DND-41 (cell line): ENCODE results near the gene CD63.
A peak's percentile ranks its signal among the peaks of the same experiment; 100 is the strongest.

Experiments
- ATAC-seq: fragments of 200-7000 bp; cut with Tn5 transposase; 3 replicates; pipeline ENCODE4 v1.9.1; 2021; ENCODE audit warnings: low read depth; ENCODE audit not compliant: insufficient read depth
- DNase-seq: peaks from one replicate; pipeline ENCODE4 v3.0.0-alpha.2; 2020
- H2AFZ ChIP-seq: 2 replicates; pipeline ENCODE4 v1.6.0; 2012; ENCODE audit warnings: low read depth, low read length
- H3K27ac ChIP-seq: 2 replicates; pipeline ENCODE4 v1.5.1; 2012; ENCODE audit warnings: low read length, inconsistent platforms
- H3K27me3 ChIP-seq: fragments of 200-600 bp; sonication (generic); 2 replicates; pipeline ENCODE4 v1.6.0; 2012; ENCODE audit warnings: low read length, mild to moderate bottlenecking, inconsistent platforms; ENCODE audit not compliant: insufficient read depth, poor library complexity
- H3K36me3 ChIP-seq: 2 replicates; pipeline ENCODE4 v1.5.1; 2012; ENCODE audit warnings: low read length, inconsistent platforms; ENCODE audit not compliant: insufficient read depth
- H3K4me1 ChIP-seq: 2 replicates; pipeline ENCODE4 v1.5.1; 2012; ENCODE audit warnings: mild to moderate bottlenecking, low read length; ENCODE audit not compliant: insufficient read depth
- H3K4me2 ChIP-seq: 2 replicates; pipeline ENCODE4 v1.6.0; 2012; ENCODE audit warnings: mild to moderate bottlenecking, moderate library complexity, low read length, inconsistent platforms; ENCODE audit not compliant: insufficient read depth
- H3K4me3 ChIP-seq, 2 experiments: fragments of 200-600 bp in 1 of 2; shearing (Covaris generic) in 1 of 2; 2 replicates each; pipeline ENCODE4 v1.5.1; 2012 to 2016; ENCODE audit warnings: inconsistent platforms in 2 of 2, low read length in 2 of 2, mild to moderate bottlenecking in 2 of 2, low read depth in 1 of 2, moderate library complexity in 1 of 2
- H3K79me2 ChIP-seq: 2 replicates; pipeline ENCODE4 v1.6.0; 2012; ENCODE audit warnings: low read length, inconsistent platforms; ENCODE audit not compliant: insufficient read depth
- H3K9ac ChIP-seq: 2 replicates; pipeline ENCODE4 v1.6.0; 2012; ENCODE audit warnings: low read depth, mild to moderate bottlenecking, inconsistent platforms, low read length, moderate library complexity
- H3K9me3 ChIP-seq: 2 replicates; pipeline ENCODE4 v1.5.1; 2012; ENCODE audit warnings: low read length, moderate library complexity, mild to moderate bottlenecking, inconsistent platforms; ENCODE audit not compliant: insufficient read depth, severe bottlenecking
- H4K20me1 ChIP-seq: 2 replicates; pipeline ENCODE4 v1.6.0; 2012; ENCODE audit warnings: low read length; ENCODE audit not compliant: insufficient read depth
- EZH2 ChIP-seq: IDR thresholded peaks from 3 replicates; pipeline ENCODE4 v1.6.1; 2012; ENCODE audit warnings: borderline replicate concordance, low read depth, mild to moderate bottlenecking, moderate library complexity, low read length, inconsistent platforms; ENCODE audit not compliant: severe bottlenecking
- TF ChIP-seq, protein P1 (sequence below): IDR thresholded peaks from 2 replicates; pipeline ENCODE4 v1.5.1; 2012; ENCODE audit warnings: borderline replicate concordance, low read length, moderate library complexity, mild to moderate bottlenecking; ENCODE audit not compliant: poor library complexity, severe bottlenecking; ENCODE audit errors: extremely low read depth

The CD63 gene

DNA sequence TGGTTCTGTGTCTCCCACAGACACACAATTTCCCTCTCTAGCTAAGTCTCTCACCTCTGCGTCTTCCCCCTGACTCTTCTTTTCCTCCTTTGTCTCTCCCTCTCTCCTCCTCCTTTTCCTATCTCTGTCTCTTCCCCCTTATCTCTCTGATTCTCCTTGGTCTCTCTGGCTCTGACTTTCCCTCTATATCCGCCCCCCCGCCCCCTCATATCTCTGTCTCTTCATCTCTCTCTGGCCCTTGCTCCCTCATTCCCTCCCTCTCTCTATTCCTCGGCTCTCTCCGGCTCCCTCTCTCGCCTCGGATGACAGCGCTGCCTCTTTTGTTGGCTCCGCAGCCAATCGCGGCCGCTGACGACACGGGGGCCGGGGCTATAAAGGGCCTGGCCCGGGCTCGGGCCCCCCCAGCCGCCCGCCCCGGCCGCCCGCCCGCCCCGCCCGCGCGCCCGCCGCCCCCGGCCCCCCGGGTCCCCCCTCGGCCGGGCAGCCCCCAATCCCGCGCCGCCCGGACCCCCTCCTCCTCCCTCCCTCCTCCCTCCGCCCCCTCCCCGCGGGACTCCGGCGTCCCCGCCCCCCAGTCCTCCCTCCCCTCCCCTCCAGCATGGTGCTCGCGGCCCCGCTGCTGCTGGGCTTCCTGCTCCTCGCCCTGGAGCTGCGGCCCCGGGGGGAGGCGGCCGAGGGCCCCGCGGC, 14.1 kb upstream of the CD63 start, which contains the start of gene GDF11:
GDF11 (plus strand) TSS at position 404 of the 687 bp plus-strand sequence; CDS start at position 599, 195 bp downstream.
- H2AFZ ChIP-seq = peak within 1 kb of the TSS; percentile 88
- DNase-seq (peak; percentile 86), ATAC-seq (peak; percentile 64)
- peaks cover 27% of the 10 kb centered on the region; the same call in 1 of the 2 replicates for H4K20me1 ChIP-seq
- H3K36me3 ChIP-seq = no peaks in the 10 kb centered on the region
- no peak for TF ChIP-seq EZH2
- TF ChIP-seq, protein P1, sequence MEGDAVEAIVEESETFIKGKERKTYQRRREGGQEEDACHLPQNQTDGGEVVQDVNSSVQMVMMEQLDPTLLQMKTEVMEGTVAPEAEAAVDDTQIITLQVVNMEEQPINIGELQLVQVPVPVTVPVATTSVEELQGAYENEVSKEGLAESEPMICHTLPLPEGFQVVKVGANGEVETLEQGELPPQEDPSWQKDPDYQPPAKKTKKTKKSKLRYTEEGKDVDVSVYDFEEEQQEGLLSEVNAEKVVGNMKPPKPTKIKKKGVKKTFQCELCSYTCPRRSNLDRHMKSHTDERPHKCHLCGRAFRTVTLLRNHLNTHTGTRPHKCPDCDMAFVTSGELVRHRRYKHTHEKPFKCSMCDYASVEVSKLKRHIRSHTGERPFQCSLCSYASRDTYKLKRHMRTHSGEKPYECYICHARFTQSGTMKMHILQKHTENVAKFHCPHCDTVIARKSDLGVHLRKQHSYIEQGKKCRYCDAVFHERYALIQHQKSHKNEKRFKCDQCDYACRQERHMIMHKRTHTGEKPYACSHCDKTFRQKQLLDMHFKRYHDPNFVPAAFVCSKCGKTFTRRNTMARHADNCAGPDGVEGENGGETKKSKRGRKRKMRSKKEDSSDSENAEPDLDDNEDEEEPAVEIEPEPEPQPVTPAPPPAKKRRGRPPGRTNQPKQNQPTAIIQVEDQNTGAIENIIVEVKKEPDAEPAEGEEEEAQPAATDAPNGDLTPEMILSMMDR = no peak
- H3K79me2 ChIP-seq = peaks cover 14% of the 10 kb centered on the region
- no peaks in the 10 kb centered on the region for H3K27me3 ChIP-seq
- H3K9ac ChIP-seq = peak within 1 kb of the TSS; percentile 58
- H3K4me3 ChIP-seq = peak within 1 kb of the TSS; percentile 37 to 64
- peaks cover 46% of the 10 kb centered on the region for H3K4me1 ChIP-seq
- peak within 1 kb of the TSS; percentile 83 for H3K4me2 ChIP-seq
- peak within 1 kb of the TSS; percentile 65 for H3K27ac ChIP-seq
- H3K9me3 ChIP-seq = no peaks in the 10 kb centered on the region

DNA sequence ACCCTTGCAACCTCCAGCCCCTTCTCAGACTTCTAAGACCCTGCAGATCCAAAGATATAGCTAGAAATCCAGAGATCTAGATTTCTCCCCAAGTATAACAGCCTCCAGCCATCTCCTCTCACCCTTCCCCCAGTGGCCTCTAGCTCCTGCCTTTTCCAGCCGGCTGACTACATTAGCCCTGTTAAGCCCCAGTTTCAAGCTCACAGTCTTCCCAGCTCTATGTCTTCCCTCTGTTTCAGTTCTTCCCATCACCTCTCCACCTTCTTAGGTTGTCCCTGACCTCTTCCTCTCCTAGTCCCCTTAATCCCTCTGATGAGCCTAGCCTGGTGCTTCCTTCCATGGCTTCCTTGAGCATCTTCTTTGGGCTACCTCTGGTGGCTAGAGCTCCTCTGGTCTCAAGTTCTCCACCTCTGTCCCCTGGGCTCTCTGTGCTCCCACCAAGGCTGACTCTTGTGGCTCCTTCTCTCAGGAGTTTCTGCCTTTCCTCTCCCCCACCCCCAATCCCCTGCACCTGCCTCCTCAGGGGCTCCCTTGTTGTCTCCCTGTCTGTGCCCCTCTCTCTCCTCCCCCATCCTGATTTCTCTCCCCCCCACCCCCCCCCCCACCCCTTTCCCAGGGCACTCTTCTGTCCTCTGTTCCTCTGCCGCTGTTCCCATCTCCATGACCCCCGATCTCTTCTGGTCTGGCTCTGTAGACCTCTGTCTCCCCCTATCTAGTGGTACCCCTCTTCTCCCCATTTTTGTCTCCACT, 13.3 kb upstream of the CD63 start:
- peak overlapping the region; percentile 65 for H3K27ac ChIP-seq
- TF ChIP-seq, protein P1 = no peak
- TF ChIP-seq EZH2 = no peak

DNA sequence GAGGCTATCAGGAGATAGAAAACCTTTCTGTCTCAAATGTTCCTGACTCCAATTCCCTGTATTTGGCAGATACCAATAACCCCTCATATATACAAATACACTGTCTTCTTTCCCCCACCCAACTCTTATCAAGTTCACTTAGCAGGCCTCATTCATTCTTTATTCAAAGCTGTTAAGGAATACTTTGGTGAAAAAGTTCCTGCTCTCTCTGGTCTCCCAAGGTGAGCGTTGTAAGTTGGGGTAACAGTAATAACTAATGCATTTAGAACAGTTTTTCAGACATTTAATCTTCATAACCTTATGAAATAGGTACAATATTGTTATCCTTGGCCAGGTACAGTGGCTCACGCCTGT, 10.2 kb upstream of the CD63 start:
- H3K9me3 ChIP-seq = no peaks in the 10 kb centered on the region
- H2AFZ ChIP-seq = no peak overlapping the region
- no peak overlapping the region for H3K4me3 ChIP-seq
- no peaks in the 10 kb centered on the region for H3K36me3 ChIP-seq
- no peak overlapping the region; the same call in 1 of the 2 replicates for H3K9ac ChIP-seq
- DNase-seq (no peak), ATAC-seq (no peak)
- TF ChIP-seq EZH2 = no peak
- TF ChIP-seq, protein P1 = no peak
- H3K4me1 ChIP-seq = peaks cover 34% of the 10 kb centered on the region
- no peaks in the 10 kb centered on the region for H3K27me3 ChIP-seq
- H3K4me2 ChIP-seq = peak overlapping the region; percentile 80
- H3K27ac ChIP-seq = no peak overlapping the region
- peaks cover 1% of the 10 kb centered on the region; the same call in 1 of the 2 replicates for H4K20me1 ChIP-seq
- peaks cover 2% of the 10 kb centered on the region for H3K79me2 ChIP-seq

More for the DNA sequence above, 13.3 kb upstream of the CD63 start:
- DNase-seq (no peak), ATAC-seq (no peak)
- peak overlapping the region; percentile 83 for H3K4me2 ChIP-seq
- H3K4me1 ChIP-seq = peaks cover 53% of the 10 kb centered on the region
- no peaks in the 10 kb centered on the region for H3K36me3 ChIP-seq
- peaks cover 21% of the 10 kb centered on the region; the same call in 1 of the 2 replicates for H4K20me1 ChIP-seq
- H3K9me3 ChIP-seq = no peaks in the 10 kb centered on the region
- peak overlapping the region; percentile 53 for H3K9ac ChIP-seq
- H3K27me3 ChIP-seq = no peaks in the 10 kb centered on the region
- peak overlapping the region; percentile 19 to 56; a peak in 3 of 4 replicates for H3K4me3 ChIP-seq
- peaks cover 14% of the 10 kb centered on the region for H3K79me2 ChIP-seq
- peak overlapping the region; percentile 88 for H2AFZ ChIP-seq
